Progenitor cell of endocrine pancreas (in vitro differentiated cells): ENCODE results near the gene PTPRM. TPM values are rescaled to one million over a fixed set of nuclear protein-coding genes. Genes with fewer than 3 reads are reported as not detected.

Source experiments
- DNase-seq: peaks from one replicate; pipeline ENCODE4 v3.0.0; 2021; ENCODE audit warnings: low spot score; ENCODE audit not compliant: unreplicated experiment
- H3K27ac Mint-ChIP-seq: 2 replicates; pipeline ENCODE4 v1.8.0; 2021; ENCODE audit warnings: mild to moderate bottlenecking, moderate library complexity, mixed read lengths
- H3K27me3 Mint-ChIP-seq: 2 replicates; pipeline ENCODE4 v1.8.0; 2021; ENCODE audit warnings: mixed read lengths
- H3K36me3 Mint-ChIP-seq: 2 replicates; pipeline ENCODE4 v1.8.0; 2022; ENCODE audit warnings: mixed read lengths; ENCODE audit not compliant: insufficient read depth
- H3K4me1 Mint-ChIP-seq: 2 replicates; pipeline ENCODE4 v1.8.0; 2021; ENCODE audit warnings: low read depth, mixed read lengths
- H3K4me3 Mint-ChIP-seq: 2 replicates; pipeline ENCODE4 v1.8.0; 2021; ENCODE audit warnings: low read depth, mild to moderate bottlenecking, moderate library complexity, mixed read lengths
- H3K9me3 Mint-ChIP-seq: 2 replicates; pipeline ENCODE4 v1.8.0; 2021; ENCODE audit warnings: low read depth, mixed read lengths
- CTCF ChIP-seq: fragments of 200-600 bp; sonication (generic); IDR thresholded peaks from one replicate; pipeline ENCODE4 v1.5.0; 2021; ENCODE audit warnings: antibody characterized with exemption, mild to moderate bottlenecking; ENCODE audit not compliant: unreplicated experiment
- total RNA-seq: library from RNA; stranded (reverse); gene quantifications from 2 replicates; pipeline ENCODE4 v1.2.1, GENCODE V29; 2021

PTPRM gene
- total RNA-seq, 1 donor from 2014 or later: 23.2 TPM

- Mint-ChIP-seq H3K27me3 (no peaks in the 10 kb centered on the region), H3K4me3 (no peak overlapping the region), H3K9me3 (no peaks in the 10 kb centered on the region), H3K27ac (no peak overlapping the region), H3K4me1 (peaks cover 12% of the 10 kb centered on the region), H3K36me3 (no peaks in the 10 kb centered on the region)
- DNase-seq: no peak
- no peak for TF ChIP-seq CTCF
Measured at GRCh38 chr18:8264116-8264515, 697.0 kb downstream of the PTPRM start.

GRCh38 chr18:8264861-8265411 lies 697.8 kb downstream of the PTPRM start:
- H3K27me3 Mint-ChIP-seq: no peaks in the 10 kb centered on the region
- no peak for DNase-seq
- no peaks in the 10 kb centered on the region for H3K9me3 Mint-ChIP-seq
- H3K27ac Mint-ChIP-seq: no peak overlapping the region
- no peaks in the 10 kb centered on the region for H3K36me3 Mint-ChIP-seq
- TF ChIP-seq CTCF: no peak
- no peak overlapping the region for H3K4me3 Mint-ChIP-seq
- H3K4me1 Mint-ChIP-seq: peaks cover 12% of the 10 kb centered on the region

- no peaks in the 10 kb centered on the region for H3K36me3 Mint-ChIP-seq
- peaks cover 2% of the 10 kb centered on the region for H3K4me1 Mint-ChIP-seq
- no peak for DNase-seq
- H3K9me3 Mint-ChIP-seq: peaks cover 6% of the 10 kb centered on the region
- peaks cover 2% of the 10 kb centered on the region for H3K27me3 Mint-ChIP-seq
- H3K4me3 Mint-ChIP-seq: no peak overlapping the region
- TF ChIP-seq CTCF: no peak
- H3K27ac Mint-ChIP-seq: no peak overlapping the region
Measured at GRCh38 chr18:8272254-8272653, 705.1 kb downstream of the PTPRM start.

- no peaks in the 10 kb centered on the region for H3K36me3 Mint-ChIP-seq
- peaks cover 6% of the 10 kb centered on the region for H3K9me3 Mint-ChIP-seq
- DNase-seq: no peak
- H3K4me3 Mint-ChIP-seq: no peak overlapping the region
- no peak for TF ChIP-seq CTCF
- H3K27ac Mint-ChIP-seq: no peak overlapping the region
- H3K4me1 Mint-ChIP-seq: peaks cover 2% of the 10 kb centered on the region
- H3K27me3 Mint-ChIP-seq: peaks cover 2% of the 10 kb centered on the region
Measured at GRCh38 chr18:8274370-8274769, 707.3 kb downstream of the PTPRM start.

- H3K27ac Mint-ChIP-seq: no peak overlapping the region
- H3K27me3 Mint-ChIP-seq: peaks cover 2% of the 10 kb centered on the region
- no peak for DNase-seq
Measured at GRCh38 chr18:8276406-8276805, 709.3 kb downstream of the PTPRM start.

More at GRCh38 chr18:8276406-8276805, 709.3 kb downstream of the PTPRM start:
- peaks cover 2% of the 10 kb centered on the region for H3K4me1 Mint-ChIP-seq
- TF ChIP-seq CTCF: no peak
- H3K36me3 Mint-ChIP-seq: no peaks in the 10 kb centered on the region
- no peak overlapping the region for H3K4me3 Mint-ChIP-seq
- H3K9me3 Mint-ChIP-seq: peaks cover 3% of the 10 kb centered on the region
